ENCODE data around the gene LTB.

LTB gene

GRCh38 chr6:31580438-31580740, 1.8 kb downstream of the LTB start:
- Histone ChIP-seq H3K27me3 (ENCODE audit: insufficient read depth, poor library complexity, severe bottlenecking) (no peaks in the 10 kb centered on the region), H3K4me3 (replicated peaks; ENCODE audit: insufficient read depth, low read length) (peak overlapping the region; percentile 55), H3K27ac (replicated peaks) (peak overlapping the region; percentile 89)
- no peak for DNase-seq (ENCODE audit: low read depth in 1 of 2, low spot score in 1 of 2)
- TF ChIP-seq GABPA (IDR thresholded peaks at IDR 0.05; ENCODE audit: low read depth) (no peak), REST (IDR thresholded peaks at IDR 0.05; ENCODE audit: insufficient replicate concordance, low read depth) (no peak)

- TF ChIP-seq CTCF (IDR thresholded peaks at IDR 0.05; ENCODE audit: insufficient read depth, low read length): no peak
- TF ChIP-seq GABPA (IDR thresholded peaks at IDR 0.05; ENCODE audit: low read depth): no peak
- TF ChIP-seq REST (IDR thresholded peaks at IDR 0.05; ENCODE audit: insufficient replicate concordance, low read depth): no peak
- no peak for TF ChIP-seq POLR2AphosphoS5 (IDR thresholded peaks at IDR 0.05; ENCODE audit: low read depth)
- no peak for TF ChIP-seq SPI1 (IDR thresholded peaks at IDR 0.05; ENCODE audit: borderline replicate concordance, low read depth)
- no peak for DNase-seq (ENCODE audit: low read depth in 1 of 2, low spot score in 1 of 2)
- H3K4me3 ChIP-seq (replicated peaks; ENCODE audit: insufficient read depth, low read length): peak overlapping the region; percentile 55
- no peak overlapping the region for H3K27ac ChIP-seq (replicated peaks)
- H3K27me3 ChIP-seq (ENCODE audit: insufficient read depth, poor library complexity, severe bottlenecking): no peaks in the 10 kb centered on the region
Observed at GRCh38 chr6:31579546-31580437, 2.4 kb downstream of the LTB start.

GRCh38 chr6:31579119-31579505, 3.1 kb downstream of the LTB start:
- H3K27ac ChIP-seq (replicated peaks): no peak overlapping the region
- DNase-seq (ENCODE audit: low read depth in 1 of 2, low spot score in 1 of 2): no peak
- TF ChIP-seq GABPA (IDR thresholded peaks at IDR 0.05; ENCODE audit: low read depth) (no peak), POLR2AphosphoS5 (IDR thresholded peaks at IDR 0.05; ENCODE audit: low read depth) (no peak), CTCF (IDR thresholded peaks at IDR 0.05; ENCODE audit: insufficient read depth, low read length) (no peak), SPI1 (IDR thresholded peaks at IDR 0.05; ENCODE audit: borderline replicate concordance, low read depth) (no peak), REST (IDR thresholded peaks at IDR 0.05; ENCODE audit: insufficient replicate concordance, low read depth) (no peak)
- no peaks in the 10 kb centered on the region for H3K27me3 ChIP-seq (ENCODE audit: insufficient read depth, poor library complexity, severe bottlenecking)
- H3K4me3 ChIP-seq (replicated peaks; ENCODE audit: insufficient read depth, low read length): no peak overlapping the region
